GM12801 (cell line): Measurements from ENCODE around the gene PNMA6F.

Experiments used
- CTCF ChIP-seq: IDR thresholded peaks from one replicate; pipeline ENCODE4 v1.5.1; 2011; ENCODE audit warnings: control low read depth; ENCODE audit not compliant: insufficient read length; ENCODE audit errors: extremely low read depth

The PNMA6F gene

GRCh38 chrX:153321381-153322124, at the start of gene PNMA6F:
PNMA6F (minus strand) TSS chrX:153321767; CDS start chrX:153320674, 1,093 bp downstream.
- no peak for TF ChIP-seq CTCF

DNA sequence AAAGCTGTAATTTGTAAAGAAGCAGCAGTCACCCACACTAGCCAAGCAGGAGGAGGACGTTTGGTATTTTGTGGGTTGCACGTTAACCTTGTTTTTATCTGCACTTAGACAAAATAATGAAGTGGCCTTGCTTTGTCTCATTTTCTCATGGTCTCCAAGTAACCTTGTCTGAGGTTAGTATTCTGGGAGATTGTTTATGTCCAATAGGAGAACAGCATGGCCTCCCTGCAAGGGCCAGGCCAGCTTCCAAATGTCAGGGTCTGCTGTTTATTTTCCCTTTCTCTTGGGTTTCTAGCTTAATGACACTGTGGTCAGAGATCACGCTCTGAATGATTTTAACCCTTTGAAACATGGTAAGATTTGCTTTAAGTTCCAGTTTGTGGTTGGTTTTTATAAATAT, 49.7 kb upstream of the PNMA6F start:
- TF ChIP-seq CTCF: no peak

DNA sequence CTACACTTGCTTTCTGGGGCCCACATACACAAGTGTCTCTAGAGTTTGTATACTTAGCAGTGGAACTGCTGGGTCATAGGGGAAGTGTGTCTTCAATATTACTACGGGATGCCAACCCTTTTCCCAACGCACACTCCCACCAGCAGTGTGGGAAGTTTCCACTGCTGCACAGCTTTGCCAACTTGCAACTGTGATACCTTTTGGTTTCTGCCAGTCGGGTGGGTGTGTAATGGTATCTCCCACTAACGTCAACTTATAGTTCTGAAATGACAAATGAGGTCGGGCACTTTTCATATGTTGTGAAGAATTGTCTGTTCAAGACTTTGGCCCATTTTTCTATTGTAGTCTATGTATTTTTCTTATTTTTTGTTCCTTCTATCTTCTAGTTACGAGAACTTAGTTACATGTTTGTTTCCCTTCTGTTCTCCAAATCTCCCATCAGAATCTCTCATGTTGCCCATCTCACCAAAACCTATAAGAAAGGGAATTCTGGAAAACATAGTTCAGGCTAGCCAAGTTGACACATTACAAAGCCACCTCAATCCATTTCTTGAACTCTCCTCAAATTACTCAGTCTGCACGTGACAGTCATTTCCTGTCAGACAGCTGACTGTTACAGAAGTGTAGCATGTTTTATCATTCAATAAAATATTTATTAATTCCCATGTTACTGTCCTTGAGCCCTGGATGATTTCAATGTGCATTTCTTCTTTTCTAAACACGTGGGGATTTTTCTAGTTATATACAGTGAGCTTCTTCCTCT, 48.9 kb upstream of the PNMA6F start:
- no peak for TF ChIP-seq CTCF

DNA sequence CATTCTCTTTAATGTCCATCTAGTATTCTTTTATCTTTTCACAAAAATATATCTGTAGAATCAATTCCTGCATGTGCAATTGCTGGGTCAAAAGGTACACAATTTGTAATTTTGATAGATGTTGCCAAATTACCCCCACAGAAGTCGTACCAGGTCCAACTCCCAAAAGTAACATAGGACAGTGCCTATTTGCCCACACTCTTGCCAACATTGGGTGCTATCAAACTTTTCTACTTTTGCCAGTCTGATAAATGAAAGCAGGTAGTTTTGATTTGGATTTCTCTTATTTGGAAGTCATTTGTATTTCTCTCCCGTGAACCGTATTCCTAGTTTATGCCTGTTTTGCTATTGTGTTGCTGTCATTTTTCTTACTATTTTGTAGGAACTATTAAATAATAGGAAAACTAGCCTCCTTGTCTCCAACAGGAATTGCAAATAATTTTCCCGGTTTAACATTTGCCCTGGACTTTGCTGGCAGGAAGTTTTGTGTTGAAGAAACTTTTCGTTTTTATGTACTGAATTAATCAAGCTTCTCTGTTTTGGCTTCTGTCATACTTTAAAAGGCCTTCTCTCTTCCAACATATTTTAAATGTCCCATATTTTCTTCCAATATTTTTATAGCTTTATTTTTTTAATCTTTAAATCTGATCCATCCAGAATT, 45.4 kb upstream of the PNMA6F start:
- no peak for TF ChIP-seq CTCF

DNA sequence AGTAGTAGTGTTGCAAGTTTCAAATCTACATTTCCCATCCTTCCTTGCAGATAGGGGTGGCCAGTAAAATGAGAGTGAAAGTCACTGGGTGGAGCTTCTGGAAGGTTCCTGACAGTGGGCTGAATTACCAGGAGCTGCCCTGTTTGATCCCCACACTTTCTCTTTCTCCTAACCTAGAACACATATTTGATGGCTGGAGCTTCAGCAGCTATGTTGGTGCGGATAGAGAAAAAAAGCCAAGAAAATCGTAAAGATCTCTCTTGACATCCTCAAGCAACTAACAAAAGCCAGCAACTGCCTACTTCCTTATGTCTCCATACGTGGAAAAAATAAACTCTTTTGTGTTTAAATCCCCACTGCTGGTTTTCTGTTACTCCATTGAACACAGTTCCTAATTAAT, 44.6 kb upstream of the PNMA6F start:
- TF ChIP-seq CTCF: no peak

DNA sequence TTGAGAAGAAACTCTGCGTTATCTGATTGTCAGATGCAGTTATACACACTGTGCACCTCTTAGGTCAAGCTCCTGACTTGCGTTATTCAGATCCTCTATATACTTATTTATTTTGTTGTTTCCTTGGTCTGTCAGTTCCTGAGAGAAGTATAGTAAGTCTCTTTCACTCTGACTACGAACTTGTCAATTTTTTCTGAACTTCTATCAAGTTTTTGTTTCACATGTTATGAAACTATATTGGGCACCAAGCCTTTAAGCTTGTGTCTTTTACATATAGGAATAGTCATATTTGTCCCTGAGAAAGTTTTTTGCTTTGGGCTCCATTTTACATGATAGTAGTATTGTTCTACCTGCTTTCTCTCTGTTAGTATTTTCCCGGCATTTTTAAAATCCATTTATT, 44.1 kb upstream of the PNMA6F start:
- no peak for TF ChIP-seq CTCF

DNA sequence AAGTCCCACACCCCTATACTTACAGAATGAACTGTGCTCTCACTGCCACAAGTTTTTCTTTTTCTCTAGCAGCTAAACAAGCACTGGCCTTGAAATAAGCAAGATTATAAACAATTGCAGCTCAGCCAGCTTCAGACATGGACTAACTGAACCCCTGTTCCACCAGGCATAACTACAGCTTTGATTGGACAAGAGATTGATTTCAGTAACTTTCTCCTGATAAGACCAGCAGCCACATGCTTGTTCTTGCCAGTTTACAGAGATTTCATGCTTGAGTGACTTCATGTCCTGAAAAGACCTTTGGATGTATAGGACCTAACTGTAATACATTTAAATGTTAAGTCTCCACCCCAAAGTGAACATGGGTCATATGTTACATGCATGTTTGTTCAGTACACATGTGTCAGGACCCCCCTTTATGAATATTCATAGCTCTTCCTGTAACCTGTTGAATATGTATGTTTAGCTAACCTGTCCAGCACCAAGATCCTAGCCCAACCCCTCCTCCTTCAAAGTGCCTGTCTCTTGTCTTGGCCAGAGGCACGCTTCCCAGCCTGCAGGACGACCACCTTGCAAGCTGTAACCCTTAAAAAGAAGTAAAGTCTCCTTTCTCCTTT, 40.3 kb upstream of the PNMA6F start:
- no peak for TF ChIP-seq CTCF
